ENCODE results near the gene MAP3K15.

The MAP3K15 gene, protein sequence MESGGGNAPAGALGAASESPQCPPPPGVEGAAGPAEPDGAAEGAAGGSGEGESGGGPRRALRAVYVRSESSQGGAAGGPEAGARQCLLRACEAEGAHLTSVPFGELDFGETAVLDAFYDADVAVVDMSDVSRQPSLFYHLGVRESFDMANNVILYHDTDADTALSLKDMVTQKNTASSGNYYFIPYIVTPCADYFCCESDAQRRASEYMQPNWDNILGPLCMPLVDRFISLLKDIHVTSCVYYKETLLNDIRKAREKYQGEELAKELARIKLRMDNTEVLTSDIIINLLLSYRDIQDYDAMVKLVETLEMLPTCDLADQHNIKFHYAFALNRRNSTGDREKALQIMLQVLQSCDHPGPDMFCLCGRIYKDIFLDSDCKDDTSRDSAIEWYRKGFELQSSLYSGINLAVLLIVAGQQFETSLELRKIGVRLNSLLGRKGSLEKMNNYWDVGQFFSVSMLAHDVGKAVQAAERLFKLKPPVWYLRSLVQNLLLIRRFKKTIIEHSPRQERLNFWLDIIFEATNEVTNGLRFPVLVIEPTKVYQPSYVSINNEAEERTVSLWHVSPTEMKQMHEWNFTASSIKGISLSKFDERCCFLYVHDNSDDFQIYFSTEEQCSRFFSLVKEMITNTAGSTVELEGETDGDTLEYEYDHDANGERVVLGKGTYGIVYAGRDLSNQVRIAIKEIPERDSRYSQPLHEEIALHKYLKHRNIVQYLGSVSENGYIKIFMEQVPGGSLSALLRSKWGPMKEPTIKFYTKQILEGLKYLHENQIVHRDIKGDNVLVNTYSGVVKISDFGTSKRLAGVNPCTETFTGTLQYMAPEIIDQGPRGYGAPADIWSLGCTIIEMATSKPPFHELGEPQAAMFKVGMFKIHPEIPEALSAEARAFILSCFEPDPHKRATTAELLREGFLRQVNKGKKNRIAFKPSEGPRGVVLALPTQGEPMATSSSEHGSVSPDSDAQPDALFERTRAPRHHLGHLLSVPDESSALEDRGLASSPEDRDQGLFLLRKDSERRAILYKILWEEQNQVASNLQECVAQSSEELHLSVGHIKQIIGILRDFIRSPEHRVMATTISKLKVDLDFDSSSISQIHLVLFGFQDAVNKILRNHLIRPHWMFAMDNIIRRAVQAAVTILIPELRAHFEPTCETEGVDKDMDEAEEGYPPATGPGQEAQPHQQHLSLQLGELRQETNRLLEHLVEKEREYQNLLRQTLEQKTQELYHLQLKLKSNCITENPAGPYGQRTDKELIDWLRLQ (N-terminal part only)

DNA sequence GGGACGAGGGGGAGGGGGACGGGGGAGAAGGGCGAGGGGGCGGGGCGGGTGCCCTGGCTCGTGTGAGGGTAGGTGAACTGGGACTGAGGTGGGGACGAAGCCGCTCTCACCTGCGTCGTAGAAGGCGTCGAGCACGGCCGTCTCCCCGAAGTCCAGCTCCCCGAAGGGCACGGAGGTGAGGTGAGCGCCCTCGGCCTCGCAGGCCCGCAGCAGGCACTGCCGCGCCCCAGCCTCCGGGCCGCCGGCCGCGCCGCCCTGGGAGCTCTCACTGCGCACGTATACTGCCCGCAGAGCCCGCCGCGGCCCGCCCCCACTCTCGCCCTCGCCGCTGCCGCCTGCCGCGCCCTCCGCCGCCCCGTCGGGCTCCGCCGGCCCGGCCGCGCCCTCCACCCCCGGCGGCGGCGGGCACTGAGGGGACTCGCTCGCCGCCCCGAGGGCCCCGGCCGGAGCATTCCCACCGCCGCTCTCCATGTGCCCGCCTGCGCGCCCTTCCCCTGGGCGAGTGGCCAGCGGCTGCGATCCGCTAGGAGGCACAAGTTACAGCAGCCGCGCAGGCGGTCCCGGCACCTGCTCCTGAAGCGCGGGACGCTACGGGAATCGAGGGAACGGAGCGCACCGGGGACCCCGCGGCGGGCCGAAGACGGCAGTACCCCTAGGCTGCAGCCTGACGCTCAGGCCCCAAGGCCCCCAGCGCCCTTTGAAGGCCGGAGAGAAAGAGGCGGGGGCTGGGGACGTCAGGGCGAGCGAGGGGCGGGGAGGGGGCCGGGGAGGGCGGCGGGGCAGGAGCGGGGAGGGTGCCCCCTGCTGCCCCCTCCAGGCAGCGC lies at the start of gene MAP3K15:
TSS of gene MAP3K15 (minus strand) at position 718 of the 824 bp plus-strand sequence. CDS start at position 471, 247 bp downstream.
- intact Hi-C loops (cut with DNase I) = no loop called here
- DNase-seq = peak in 1 of 42 donors; percentile 8

DNA sequence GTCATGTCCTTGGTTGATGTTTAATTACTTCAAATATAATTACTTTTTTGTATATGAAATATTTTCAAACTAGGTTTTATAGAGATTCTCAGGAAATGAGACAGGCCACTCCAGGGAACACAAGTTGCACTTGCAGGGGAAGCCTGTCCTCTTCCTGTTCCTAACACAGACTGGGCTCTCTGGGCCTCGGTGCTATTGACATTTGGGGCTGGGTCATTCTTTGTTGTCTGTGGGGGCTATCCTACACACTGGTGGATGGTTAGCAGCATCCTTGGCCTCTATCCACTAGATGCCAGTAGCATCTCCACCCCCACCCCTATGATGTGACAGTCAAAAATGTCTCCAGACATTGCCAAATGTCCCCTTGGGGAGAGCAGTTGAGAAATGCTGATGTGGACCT lies 49.3 kb upstream of the MAP3K15 start:
- intact Hi-C loops (cut with DNase I) = no loop called here
- DNase-seq = no peak

DNA sequence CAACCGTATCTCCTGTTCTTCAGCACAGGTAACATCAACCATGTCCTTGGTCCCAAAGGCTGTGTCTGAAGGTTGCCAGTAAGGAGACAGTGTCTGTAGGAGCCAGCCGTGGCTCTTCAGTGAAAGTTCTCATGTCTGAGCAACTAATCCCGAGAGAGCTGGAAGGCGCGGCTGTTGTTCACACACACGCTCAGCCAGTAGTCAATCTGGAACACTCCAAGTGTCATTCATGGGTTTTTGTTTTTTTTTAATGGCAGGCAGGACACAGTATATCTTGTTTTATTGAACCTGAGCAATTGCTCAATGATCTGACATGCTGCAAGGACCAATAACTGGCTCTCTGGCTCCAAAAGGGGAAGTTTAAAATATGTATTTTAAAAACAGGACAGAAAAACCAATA lies 48.4 kb upstream of the MAP3K15 start:
- intact Hi-C loops (cut with DNase I) = no loop called here
- no peak for DNase-seq

DNA sequence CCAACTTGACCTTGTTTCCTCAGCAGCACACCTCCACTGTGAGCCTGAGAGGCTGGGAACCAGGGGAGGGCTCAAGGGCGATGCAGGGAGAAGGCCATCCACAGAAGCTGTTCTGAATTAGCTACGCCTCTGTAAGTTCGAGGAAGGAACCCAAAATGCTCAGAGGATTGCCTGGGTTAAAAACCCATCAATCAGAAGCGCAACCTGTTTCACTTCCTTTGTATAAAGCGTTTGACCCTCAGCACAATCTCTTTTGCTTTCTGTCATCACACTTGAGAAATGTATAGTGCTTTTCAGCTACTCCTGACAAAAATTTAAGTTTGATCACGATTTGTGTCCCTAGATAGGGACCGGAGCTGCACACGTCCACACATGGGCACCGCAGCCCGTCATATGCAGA lies 48.0 kb upstream of the MAP3K15 start:
- intact Hi-C loops (cut with DNase I) = no loop called here
- no peak for DNase-seq

GRCh38 chrX:19560611-19561010 lies 45.3 kb upstream of the MAP3K15 start:
- DNase-seq = no peak
- intact Hi-C loops (cut with DNase I) = no loop called here

DNA sequence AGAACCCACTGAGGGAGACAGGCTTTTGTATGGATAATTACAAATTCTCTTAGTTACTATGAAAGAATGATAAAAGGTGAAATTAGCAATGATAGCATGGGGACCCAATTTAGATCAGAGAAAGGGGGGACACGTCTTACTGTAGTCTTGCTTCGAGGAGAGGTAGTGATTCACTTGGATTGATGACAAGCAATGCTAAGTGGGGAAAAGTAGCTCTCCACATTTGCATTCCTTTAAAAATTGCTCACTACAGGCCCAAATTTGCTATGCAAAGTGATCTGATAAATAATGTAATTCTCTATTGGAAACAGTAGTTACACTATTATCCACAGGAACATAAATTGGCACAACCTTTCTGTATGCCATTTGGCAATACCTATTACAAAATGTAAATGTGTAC lies 42.5 kb upstream of the MAP3K15 start:
- DNase-seq = no peak

DNA sequence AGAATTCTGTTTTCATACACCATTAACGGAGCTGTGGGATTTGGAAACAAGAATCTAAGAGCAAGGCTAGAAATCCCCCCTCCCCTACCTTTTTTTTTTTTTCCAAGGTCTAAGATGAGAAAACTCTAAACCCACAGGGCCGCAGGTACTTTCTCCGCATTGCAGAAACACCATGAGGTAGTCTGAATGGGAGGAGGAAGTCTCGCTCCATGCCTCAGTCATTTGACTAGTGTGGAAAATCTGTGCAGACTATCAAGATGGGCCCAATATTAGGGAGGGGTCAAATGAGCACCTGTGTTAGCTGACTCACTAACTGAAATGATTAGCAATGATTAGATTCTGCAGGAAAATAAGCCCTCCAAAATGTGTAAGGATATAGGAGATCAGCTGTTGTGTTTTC lies 40.9 kb upstream of the MAP3K15 start:
- no peak for DNase-seq
- intact Hi-C loops (cut with DNase I) = no loop called here

More for the DNA sequence above, 42.5 kb upstream of the MAP3K15 start:
- intact Hi-C loops (cut with DNase I) = no loop called here

GRCh38 chrX:19555683-19556082 lies 40.4 kb upstream of the MAP3K15 start:
- no peak for DNase-seq
- intact Hi-C loops (cut with DNase I) = no loop called here

GRCh38 chrX:19555236-19555635 lies 39.9 kb upstream of the MAP3K15 start:
- DNase-seq = no peak
- intact Hi-C loops (cut with DNase I) = no loop called here

- no peak for DNase-seq
- intact Hi-C loops (cut with DNase I) = no loop called here
These were observed 39.5 kb upstream of the MAP3K15 start for GRCh38 chrX:19554786-19555185.

DNA sequence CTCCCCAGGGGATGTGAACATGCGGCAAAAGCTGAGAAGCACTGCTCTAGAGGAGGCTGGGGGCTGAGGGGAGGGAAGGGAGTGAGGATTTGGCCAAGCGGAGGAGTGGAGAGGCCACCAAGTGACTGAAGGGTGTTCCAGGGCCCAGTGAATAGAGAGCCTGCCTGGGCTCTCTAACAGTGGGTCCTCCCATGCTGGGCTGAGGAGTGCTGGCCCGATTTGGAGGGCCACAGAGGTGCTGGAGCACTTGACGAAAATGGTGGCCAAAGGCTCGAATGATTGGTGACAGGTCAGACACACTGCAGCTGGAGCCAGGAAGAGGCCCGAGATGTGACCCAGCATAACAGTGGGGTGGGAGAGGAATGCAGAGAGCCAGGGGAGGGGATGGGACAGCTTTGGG lies 37.5 kb upstream of the MAP3K15 start:
- DNase-seq = no peak
- intact Hi-C loops (cut with DNase I) = no loop called here

GRCh38 chrX:19549838-19550237 lies 34.5 kb upstream of the MAP3K15 start:
- intact Hi-C loops (cut with DNase I) = loop anchor here (10.0 kb wide), 1 partner anchor 175 kb away; no protein-coding TSS in a partner anchor
- DNase-seq = no peak

DNA sequence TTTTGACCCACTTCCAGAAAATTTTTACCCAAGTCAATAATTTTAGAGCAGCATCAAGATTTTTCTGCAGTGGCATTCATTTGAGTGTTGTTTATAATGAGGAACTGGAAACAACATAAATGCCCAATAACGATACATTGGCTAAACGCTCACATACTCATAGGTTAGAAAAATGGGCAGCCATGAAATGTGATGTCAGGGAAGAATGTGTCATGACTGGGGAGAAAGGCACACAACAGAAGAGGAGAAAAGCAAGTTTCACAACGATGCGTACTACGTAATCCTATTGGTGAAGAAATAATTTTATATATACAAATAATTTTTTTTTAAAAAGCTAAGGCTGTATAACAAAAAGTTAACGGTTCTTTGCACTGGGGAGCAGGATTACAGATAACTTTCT lies 33.6 kb upstream of the MAP3K15 start:
- DNase-seq = no peak
- intact Hi-C loops (cut with DNase I) = loop anchor here (10.0 kb wide), 1 partner anchor 174 kb away; no protein-coding TSS in a partner anchor

DNA sequence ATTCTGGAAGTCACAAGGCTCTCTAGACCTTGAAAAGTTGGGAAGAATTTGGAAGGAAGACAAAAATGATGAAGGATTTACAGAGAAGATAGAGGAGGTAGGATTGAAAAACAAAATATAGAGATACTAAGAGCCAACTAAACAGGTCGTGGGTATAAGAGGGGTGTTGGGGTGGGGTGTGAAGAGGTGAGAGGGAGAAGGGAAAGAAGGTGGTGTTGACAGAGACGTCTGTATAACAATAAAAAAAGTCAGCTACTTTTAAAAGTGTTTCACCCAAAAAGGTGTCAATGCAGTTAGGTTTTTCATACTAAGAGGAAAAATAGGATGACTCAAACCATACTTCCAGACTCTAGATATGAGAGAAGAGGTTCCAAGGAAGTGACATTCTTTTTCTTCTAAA lies 33.0 kb upstream of the MAP3K15 start:
- no peak for DNase-seq
- intact Hi-C loops (cut with DNase I) = loop anchor here (10.0 kb wide), 1 partner anchor 173 kb away; no protein-coding TSS in a partner anchor

DNA sequence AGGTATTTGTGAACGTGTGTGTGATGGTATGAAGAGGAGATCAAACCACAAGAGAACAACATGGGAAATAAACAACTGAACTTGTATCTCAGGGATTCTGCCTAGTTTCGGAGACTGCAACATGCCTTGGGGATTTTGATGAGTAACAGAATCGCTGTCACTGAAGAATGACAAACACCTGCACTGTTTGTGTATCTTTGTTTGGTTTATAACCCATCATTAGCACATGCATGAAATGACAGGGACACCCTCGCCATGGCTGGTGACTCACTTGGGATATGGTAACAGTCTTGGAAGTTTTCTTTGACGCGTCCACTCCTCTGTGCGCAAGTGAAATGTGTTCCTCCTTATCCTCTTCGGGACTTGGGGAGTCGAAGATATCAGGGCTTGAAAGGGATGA lies 30.3 kb upstream of the MAP3K15 start:
- intact Hi-C loops (cut with DNase I) = loop anchor here (10.0 kb wide), 1 partner anchor 171 kb away; no protein-coding TSS in a partner anchor
- DNase-seq = no peak

GRCh38 chrX:19544693-19545305 lies 29.5 kb upstream of the MAP3K15 start:
- DNase-seq = peak in 30 of 42 donors; percentile 16 to 79 (median 54)
- intact Hi-C loops (cut with DNase I) = loop anchor here (10.0 kb wide), 1 partner anchor 170 kb away; no protein-coding TSS in a partner anchor

DNA sequence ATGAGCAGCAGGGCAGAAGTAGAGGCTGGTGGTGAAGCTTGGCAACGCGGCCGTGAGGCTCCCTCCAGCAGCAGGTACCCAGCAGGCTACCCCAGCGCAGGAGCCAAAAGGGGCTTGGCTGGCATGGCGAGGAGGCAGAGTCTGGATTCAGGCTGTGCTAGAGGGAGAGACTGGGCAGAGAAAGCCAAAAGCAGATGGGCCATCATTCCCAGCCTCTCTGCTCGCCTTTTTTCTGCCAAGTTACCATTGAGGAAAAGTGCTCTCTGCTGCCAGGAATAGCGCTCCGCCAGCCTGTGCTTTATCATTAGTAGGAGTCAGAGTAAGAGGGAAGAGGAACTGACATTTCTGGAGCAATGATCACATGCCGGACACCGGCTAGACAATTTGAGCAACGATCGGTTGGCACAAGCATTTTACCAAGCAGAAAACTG lies 28.7 kb upstream of the MAP3K15 start:
- DNase-seq = peak in 14 of 42 donors; percentile 4 to 43 (median 20)
- intact Hi-C loops (cut with DNase I) = loop anchor here (10.0 kb wide), 1 partner anchor 169 kb away; no protein-coding TSS in a partner anchor

Data from head of caudate nucleus (tissue), 42 donors.